ENCODE measurements around the gene IGF1R. TPM values are rescaled to one million over a fixed set of nuclear protein-coding genes. Genes with fewer than 3 reads are reported as not detected.

Gene IGF1R
- total RNA-seq, 1 experiment from 2014 or later: 125 TPM

DNA sequence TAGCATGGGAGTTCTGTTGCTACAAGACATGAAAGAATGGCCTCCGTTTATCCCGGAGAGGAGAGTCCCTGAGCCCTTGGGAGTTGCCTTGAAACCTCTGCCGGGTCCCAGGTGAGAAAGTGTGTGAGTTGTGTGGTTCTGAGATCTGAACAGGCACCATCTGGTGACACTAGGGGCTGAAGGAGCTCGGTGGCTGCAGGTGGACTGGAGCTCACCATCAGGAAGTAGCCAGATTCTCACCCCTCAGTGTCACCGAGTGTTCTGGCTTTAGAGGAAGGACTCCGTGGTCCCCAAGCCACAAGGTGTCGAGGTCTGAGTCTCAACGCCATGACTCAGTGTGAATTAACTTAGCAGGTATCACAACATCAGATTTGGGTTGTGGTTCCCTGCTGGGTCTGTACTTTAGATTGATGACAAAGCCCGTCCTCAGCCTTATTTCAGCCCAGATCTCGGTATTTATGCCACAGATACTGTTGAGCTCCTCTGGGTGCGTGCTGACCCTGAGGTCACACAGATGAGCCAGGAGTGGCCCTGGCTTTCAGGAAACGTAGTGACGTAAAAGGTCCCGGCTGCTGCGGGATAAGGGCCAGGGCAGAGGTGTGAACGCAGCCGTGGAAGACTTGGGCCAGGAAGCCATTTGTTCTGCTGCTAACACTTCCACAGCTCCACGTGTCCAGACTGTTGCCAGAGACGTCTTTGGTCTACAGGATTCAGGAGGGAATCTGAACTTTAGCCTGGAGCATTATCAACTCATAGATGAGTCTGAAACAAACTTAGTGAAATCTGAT, 304.9 kb downstream of the IGF1R start:
- no peak for TF ChIP-seq ZNF671 (CRISPR knock-in tag; IDR thresholded peaks at IDR 0.05)
- TF ChIP-seq ATF1 (CRISPR knock-in tag; IDR thresholded peaks at IDR 0.05): no peak
- no peak for TF ChIP-seq CREM (CRISPR knock-in tag; IDR thresholded peaks at IDR 0.05)
- TF ChIP-seq NFE2L1 (CRISPR knock-in tag; IDR thresholded peaks at IDR 0.05): no peak
- TF ChIP-seq, protein P1, sequence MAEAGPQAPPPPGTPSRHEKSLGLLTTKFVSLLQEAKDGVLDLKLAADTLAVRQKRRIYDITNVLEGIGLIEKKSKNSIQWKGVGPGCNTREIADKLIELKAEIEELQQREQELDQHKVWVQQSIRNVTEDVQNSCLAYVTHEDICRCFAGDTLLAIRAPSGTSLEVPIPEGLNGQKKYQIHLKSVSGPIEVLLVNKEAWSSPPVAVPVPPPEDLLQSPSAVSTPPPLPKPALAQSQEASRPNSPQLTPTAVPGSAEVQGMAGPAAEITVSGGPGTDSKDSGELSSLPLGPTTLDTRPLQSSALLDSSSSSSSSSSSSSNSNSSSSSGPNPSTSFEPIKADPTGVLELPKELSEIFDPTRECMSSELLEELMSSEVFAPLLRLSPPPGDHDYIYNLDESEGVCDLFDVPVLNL (CRISPR knock-in tag; IDR thresholded peaks at IDR 0.05; ENCODE audit: borderline replicate concordance, low read depth): no peak
- TF ChIP-seq EMX1 (CRISPR knock-in tag; IDR thresholded peaks at IDR 0.05): no peak
- TF ChIP-seq, protein P2, sequence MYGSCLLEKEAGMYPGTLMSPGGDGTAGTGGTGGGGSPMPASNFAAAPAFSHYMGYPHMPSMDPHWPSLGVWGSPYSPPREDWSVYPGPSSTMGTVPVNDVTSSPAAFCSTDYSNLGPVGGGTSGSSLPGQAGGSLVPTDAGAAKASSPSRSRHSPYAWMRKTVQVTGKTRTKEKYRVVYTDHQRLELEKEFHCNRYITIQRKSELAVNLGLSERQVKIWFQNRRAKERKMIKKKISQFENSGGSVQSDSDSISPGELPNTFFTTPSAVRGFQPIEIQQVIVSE (CRISPR knock-in tag; IDR thresholded peaks at IDR 0.05; ENCODE audit: borderline replicate concordance): no peak
- TF ChIP-seq, protein P3, sequence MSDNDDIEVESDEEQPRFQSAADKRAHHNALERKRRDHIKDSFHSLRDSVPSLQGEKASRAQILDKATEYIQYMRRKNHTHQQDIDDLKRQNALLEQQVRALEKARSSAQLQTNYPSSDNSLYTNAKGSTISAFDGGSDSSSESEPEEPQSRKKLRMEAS (CRISPR knock-in tag; IDR thresholded peaks at IDR 0.05): no peak
- TF ChIP-seq, protein P4, sequence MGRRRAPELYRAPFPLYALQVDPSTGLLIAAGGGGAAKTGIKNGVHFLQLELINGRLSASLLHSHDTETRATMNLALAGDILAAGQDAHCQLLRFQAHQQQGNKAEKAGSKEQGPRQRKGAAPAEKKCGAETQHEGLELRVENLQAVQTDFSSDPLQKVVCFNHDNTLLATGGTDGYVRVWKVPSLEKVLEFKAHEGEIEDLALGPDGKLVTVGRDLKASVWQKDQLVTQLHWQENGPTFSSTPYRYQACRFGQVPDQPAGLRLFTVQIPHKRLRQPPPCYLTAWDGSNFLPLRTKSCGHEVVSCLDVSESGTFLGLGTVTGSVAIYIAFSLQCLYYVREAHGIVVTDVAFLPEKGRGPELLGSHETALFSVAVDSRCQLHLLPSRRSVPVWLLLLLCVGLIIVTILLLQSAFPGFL (CRISPR knock-in tag; IDR thresholded peaks at IDR 0.05; ENCODE audit: borderline replicate concordance): no peak
- TF ChIP-seq JUN (CRISPR knock-in tag; IDR thresholded peaks at IDR 0.05): no peak
- no peak for TF ChIP-seq ZNF138 (CRISPR knock-in tag; conservative IDR thresholded peaks at IDR 0.05)
- no peak for TF ChIP-seq ZNF263 (CRISPR knock-in tag; IDR thresholded peaks at IDR 0.05; ENCODE audit: low read depth)
- TF ChIP-seq, protein P5, sequence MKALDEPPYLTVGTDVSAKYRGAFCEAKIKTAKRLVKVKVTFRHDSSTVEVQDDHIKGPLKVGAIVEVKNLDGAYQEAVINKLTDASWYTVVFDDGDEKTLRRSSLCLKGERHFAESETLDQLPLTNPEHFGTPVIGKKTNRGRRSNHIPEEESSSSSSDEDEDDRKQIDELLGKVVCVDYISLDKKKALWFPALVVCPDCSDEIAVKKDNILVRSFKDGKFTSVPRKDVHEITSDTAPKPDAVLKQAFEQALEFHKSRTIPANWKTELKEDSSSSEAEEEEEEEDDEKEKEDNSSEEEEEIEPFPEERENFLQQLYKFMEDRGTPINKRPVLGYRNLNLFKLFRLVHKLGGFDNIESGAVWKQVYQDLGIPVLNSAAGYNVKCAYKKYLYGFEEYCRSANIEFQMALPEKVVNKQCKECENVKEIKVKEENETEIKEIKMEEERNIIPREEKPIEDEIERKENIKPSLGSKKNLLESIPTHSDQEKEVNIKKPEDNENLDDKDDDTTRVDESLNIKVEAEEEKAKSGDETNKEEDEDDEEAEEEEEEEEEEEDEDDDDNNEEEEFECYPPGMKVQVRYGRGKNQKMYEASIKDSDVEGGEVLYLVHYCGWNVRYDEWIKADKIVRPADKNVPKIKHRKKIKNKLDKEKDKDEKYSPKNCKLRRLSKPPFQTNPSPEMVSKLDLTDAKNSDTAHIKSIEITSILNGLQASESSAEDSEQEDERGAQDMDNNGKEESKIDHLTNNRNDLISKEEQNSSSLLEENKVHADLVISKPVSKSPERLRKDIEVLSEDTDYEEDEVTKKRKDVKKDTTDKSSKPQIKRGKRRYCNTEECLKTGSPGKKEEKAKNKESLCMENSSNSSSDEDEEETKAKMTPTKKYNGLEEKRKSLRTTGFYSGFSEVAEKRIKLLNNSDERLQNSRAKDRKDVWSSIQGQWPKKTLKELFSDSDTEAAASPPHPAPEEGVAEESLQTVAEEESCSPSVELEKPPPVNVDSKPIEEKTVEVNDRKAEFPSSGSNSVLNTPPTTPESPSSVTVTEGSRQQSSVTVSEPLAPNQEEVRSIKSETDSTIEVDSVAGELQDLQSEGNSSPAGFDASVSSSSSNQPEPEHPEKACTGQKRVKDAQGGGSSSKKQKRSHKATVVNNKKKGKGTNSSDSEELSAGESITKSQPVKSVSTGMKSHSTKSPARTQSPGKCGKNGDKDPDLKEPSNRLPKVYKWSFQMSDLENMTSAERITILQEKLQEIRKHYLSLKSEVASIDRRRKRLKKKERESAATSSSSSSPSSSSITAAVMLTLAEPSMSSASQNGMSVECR (CRISPR knock-in tag; IDR thresholded peaks at IDR 0.05; ENCODE audit: borderline replicate concordance): no peak
- Mint-ChIP-seq H3K4me3 (no peak overlapping the region), H3K27me3 (ENCODE audit: low read depth) (no peaks in the 10 kb centered on the region), H3K4me1 (no peaks in the 10 kb centered on the region), H3K27ac (peak overlapping the region; percentile 60), H3K36me3 (peaks cover 57% of the 10 kb centered on the region), H3K9me3 (no peaks in the 10 kb centered on the region)
- ATAC-seq: no peak
- DNase-seq (ENCODE audit: low spot score): no peak
- POLR2A ChIA-PET: no interaction called here
- CTCF ChIA-PET: interaction anchor here (1.2 kb wide), 1 partner anchor 525 kb away, joined by 3 read pairs; no protein-coding TSS in a partner anchor

DNA sequence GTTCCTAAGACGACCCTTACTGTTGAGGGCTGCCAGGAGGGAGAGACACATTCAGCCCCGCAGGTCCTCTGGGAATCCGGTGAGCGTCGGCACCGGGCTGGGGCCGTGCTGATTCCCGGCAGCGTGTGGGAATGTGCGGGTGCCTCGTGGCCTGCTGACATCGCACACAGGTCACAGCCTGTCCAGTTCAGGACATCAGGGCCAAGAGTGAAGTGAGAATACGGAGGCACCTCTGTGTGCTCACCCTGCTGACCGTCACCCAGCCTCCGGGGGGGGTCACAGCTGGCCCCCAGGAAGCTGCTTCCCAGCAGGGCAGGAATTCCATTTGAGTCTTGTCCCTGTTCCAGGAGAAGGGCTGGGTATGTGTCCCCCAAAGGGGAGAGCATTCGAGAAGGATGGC, 305.6 kb downstream of the IGF1R start:
- Mint-ChIP-seq H3K4me3 (no peak overlapping the region), H3K9me3 (no peaks in the 10 kb centered on the region), H3K27ac (peak overlapping the region; percentile 53; the same call in 1 of the 2 replicates), H3K36me3 (peaks cover 56% of the 10 kb centered on the region), H3K27me3 (ENCODE audit: low read depth) (no peaks in the 10 kb centered on the region), H3K4me1 (no peaks in the 10 kb centered on the region)
- ChIA-PET POLR2A (interaction anchor here (0.7 kb wide), 1 partner anchor 12 kb away, joined by 5 read pairs; no protein-coding TSS in a partner anchor), CTCF (interaction anchor here (1.2 kb wide), 1 partner anchor 526 kb away, joined by 3 read pairs; no protein-coding TSS in a partner anchor)
- DNase-seq (ENCODE audit: low spot score): no peak
- TF ChIP-seq, protein P3 (CRISPR knock-in tag; IDR thresholded peaks at IDR 0.05): no peak
- TF ChIP-seq ZNF671 (CRISPR knock-in tag; IDR thresholded peaks at IDR 0.05) (no peak), FOXP1 (CRISPR knock-in tag; IDR thresholded peaks at IDR 0.05; ENCODE audit: borderline replicate concordance) (no peak), NFATC4 (CRISPR knock-in tag; IDR thresholded peaks at IDR 0.05) (no peak), GABPB1 (CRISPR knock-in tag; IDR thresholded peaks at IDR 0.05) (no peak), ESRRA (CRISPR knock-in tag; IDR thresholded peaks at IDR 0.05; ENCODE audit: borderline replicate concordance) (no peak), EMX1 (CRISPR knock-in tag; IDR thresholded peaks at IDR 0.05) (no peak), PRRX2 (CRISPR knock-in tag; IDR thresholded peaks at IDR 0.05) (no peak), TEAD1 (CRISPR knock-in tag; IDR thresholded peaks at IDR 0.05) (no peak)
- no peak for ATAC-seq

All from WTC11 (cell line).